MV-4-11 (cell line): ENCODE measurements around the gene ZNF232.
"Not testable (repeated sequence)": the region's sequence is repeated elsewhere in the genome, so short reads cannot be mapped to it uniquely, and the experiment has no call there.

ENCODE experiments used
- DNase-seq: peaks from one replicate; lab custom pipeline; 2025; lab: John Stamatoyannopoulos, UW

The ZNF232 gene

DNA sequence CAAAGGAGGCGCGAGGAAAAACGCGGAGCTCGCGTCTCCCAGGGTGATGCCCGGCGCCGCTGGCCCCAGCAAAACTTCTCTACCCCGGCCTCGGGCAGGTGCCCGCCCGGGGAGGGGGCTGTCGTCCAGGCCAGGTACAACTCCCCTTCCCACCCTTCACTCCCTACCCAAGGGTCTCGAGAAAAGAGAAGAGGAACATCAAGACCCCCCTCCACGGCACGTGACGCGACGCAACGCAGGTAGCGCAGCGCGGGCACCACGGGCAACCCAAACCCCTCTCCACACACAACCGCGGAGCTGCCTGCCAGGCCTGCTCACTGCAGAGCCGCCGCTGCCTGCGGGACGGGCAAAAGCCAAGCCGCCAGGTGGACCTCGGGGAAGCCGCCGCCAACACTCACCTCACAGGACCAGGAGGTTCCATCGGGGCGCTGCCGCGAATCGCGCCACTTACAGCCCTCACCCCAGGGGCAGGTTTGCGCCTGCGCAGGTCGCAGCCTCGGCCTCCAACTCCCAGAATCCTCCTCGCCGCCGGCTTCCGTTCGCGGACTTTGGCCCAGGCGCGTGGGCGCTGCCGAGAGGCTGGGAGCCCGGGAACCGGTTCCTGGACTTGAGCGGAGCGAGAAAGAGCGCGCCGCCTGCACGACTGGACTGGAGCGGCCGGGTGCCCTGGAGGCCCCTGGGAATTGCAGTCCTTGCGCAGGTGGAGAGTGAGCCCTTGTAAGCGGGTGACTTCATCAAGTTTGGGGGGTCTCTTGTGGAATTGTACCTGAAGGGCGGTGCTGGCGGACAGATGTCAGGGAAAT, at the start of gene ZNF232:
ZNF232 (minus strand) TSS at position 477 of the 803 bp plus-strand sequence; CDS start at position 421, 56 bp downstream.
- DNase-seq: peak; percentile 92

GRCh38 chr17:5160702-5161101, 49.0 kb upstream of the ZNF232 start:
- DNase-seq: not testable (repeated sequence)

GRCh38 chr17:5146122-5146521, 34.4 kb upstream of the ZNF232 start:
- not testable (repeated sequence) for DNase-seq

DNA sequence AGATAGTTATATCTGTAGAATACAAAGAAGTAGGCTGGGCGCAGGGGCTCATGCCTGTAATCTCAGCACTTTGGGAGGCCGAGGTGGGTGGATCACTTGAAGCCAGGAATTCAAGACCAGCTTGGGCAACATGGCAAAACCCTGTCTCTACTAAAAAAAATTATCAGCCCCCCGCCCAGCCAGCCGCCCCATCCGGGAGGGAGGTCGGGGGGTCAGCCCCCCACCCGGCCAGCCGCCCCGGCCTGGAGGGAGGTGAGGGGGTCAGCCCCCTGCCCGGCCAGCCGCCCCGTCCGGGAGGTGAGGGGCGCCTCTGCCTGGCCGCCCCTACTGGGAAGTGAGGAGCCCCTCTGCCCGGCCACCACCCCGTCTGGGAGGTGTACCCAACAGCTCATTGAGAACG, 31.2 kb upstream of the ZNF232 start:
- not testable (repeated sequence) for DNase-seq

GRCh38 chr17:5139458-5139732, 27.7 kb upstream of the ZNF232 start:
- DNase-seq: no peak

DNA sequence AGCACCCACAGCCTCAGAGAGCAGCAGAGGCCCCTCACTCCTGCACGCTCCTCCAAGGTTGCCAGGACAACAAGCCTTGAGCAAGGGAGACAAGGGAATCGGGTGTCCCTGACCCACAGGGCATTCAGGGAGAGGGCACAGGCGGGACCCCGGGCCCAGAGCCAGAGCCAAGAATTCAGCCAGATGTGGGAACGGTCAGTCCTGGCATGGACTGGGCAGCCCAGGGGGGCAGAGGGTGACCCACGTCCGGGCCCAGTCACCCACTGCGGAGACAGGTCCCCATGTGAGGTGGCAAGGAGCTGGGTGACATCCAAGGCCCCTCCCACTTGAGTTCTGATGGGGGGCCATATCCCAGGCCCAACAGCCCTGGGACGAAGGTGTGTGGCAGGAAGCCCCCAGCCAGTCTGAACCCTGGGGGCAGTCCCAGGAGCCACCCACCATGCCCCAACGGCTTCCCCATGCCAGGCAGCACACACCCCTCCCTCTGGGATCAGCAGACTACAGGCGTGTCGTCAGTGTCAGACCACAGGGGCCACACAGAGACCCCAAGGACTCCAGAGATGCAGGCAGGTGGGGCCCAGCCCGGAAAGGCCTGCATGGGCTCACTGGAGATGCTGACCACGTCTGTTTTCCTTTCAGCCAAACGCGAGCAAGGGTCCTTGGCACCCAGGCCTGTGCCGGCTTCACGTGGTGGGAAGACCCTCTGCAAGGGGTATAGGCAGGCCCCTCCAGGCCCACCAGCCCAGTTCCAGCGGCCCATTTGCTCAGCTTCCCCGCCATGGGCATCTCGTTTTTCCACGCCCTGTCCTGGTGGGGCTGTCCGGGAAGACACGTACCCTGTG, 27.2 kb upstream of the ZNF232 start:
- no peak for DNase-seq

- DNase-seq: not testable (repeated sequence)
Measured at GRCh38 chr17:5138198-5138544, 26.5 kb upstream of the ZNF232 start.

DNA sequence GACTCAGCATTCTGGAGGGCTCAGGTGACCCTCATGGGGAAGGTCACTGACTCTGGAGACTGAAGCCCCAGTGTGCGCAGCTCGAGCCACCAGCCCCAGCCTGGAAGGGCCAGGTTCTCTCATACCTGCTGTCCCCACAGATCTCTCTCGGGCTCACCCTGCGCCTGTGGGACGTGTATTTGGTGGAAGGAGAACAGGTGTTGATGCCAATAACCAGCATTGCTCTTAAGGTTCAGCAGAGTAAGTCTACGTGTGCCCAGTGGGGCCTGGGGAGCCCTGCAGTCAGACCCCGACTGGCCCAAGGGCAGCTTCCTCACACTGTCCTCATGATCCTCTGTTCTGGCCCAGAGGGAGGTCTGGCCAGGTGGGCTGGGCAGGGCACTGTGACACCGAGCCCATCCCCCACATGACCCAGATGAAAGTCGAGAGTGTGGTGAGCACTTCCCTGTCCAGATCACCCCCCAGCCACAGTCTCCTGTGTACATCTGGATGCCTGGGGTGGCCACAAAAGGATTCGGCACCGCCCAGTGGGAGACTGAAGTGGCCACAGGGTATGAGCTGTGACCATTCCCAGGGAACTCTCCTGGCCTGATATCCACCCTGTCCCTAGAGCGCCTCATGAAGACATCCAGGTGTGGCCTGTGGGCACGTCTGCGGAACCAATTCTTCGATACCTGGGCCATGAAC, 26.0 kb upstream of the ZNF232 start:
- not testable (repeated sequence) for DNase-seq

- not testable (repeated sequence) for DNase-seq
Measured at GRCh38 chr17:5136580-5137412, 25.1 kb upstream of the ZNF232 start.

GRCh38 chr17:5135726-5136579, 24.3 kb upstream of the ZNF232 start:
- no peak for DNase-seq

DNA sequence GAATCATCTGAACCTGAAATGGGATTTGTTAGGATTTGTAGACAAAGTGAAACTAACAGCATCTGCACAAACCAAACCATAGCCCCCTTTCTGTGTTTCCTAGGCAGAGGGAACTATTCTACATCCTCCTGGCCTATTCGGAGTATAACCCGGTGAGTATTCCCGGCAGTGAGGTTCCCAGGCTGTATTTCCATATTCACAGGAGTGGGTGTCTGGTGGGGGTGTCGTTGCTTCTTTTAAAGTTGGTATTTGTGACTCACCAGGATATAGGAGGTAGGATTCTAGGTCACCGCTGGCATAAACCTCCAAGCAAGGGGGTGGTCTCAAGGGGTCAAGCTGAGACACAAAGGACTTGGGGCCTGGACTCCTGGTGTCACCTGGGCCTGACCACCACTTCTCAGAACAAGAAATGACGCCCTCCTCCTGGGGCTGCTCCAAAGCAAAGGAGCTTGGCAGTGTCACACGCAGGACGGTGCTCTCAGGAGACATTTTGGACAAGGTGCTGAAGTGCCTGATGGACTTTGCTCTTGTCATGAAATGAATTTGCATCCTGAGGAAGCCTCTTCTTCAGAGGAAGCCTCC, 23.5 kb upstream of the ZNF232 start:
- DNase-seq: not testable (repeated sequence)

DNA sequence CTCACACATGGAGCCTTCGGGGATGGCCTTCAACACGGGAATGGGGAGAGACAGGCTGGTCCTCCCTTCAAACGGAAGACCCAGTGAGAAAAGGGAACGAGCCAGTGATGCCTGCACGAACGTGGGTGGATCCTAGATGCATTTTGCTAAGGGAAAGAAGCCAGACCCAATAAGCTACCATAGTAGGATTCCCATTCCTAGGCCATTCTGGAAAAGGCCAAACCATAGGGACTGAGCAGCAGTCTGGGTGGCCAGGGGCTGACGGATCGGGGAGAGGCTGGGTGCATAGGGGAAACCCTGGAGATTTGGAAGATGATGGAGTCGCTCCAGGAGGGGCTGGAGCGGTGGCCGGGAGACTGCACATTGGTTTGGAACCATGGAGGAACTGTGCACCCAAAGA, 22.9 kb upstream of the ZNF232 start:
- DNase-seq: not testable (repeated sequence)

- DNase-seq: not testable (repeated sequence)
Measured at GRCh38 chr17:5133961-5134360, 22.3 kb upstream of the ZNF232 start.

DNA sequence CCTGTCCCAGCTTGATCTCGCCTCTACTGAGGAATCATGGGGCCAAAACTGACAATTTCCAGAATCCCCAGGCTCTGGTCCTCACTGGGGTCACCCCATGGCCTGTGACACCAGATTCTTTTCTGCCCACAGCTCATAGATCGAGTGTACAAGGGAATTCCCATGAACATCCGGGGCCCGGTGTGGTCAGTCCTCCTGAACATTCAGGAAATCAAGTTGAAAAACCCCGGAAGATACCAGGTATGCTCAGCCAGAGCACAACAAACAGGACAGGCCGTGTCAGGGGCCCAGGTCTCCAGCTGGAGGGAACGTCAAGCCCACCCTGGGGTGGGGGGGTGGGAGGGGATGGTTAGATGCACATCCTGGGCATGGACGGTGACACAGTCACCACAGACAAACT, 21.6 kb upstream of the ZNF232 start:
- DNase-seq: no peak

DNA sequence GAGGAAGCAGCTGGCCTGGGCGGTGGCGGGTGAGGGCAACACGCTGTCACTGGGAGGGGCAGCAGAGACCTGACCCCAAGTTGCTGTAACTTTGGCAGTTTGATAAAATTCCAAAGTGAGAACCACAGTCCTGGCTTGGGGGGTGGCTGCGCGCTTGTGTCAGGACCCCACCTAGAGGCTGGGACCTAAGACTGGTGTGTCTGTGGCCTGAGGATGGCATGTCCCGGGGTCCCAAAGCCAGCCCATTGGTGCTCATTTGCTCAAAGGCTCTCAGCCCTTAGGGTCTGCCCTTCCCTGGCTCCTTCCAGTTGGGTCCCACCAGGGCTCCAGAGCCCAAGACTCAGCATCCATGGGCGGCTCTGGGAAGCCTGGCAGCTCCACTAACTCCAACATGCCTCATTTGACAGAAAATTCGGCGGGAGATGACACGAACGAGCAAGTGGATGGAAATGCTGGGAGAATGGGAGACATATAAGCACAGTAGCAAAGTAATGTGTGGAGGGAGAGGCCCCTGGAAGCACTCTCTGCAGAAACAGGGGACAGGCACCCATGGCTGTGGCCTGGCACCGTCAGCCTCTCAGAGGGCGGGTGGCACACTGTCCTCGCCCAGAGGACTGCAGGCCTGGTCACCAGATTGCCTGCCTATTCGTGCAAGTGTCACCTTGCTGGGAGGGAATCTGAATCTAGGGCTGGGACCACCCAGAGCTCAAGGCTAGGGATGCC, 21.0 kb upstream of the ZNF232 start:
- not testable (repeated sequence) for DNase-seq

GRCh38 chr17:5131799-5132502, 20.3 kb upstream of the ZNF232 start:
- DNase-seq: not testable (repeated sequence)

DNA sequence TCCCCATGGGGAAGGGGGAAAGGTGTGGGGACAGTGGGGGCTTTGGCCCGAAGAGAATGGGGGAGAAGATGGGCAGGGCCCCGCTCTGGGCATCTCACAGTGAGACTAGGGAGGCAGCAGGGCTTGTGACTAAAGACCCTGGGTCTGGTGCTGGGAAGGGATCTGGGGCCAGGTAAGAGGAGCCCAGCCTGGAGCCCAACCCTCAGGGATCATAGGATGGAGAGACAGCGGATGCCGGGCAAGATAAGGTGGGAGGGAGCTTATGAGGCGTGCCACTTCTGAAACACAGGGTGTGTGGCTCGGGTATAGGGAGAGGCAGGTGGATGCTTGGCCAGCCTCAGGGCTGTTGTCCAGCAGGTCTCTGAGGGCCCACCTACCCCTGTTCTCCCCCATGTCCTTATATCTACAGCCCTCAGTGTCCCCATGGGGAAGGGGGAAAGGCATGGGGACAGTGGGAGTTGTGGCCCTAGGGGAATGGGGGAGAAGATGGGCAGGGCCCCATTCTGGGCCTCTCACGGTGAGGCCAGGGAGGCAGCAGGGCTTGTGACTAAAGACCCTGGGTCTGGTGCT, 19.6 kb upstream of the ZNF232 start:
- no peak for DNase-seq

GRCh38 chr17:5130687-5131086, 19.0 kb upstream of the ZNF232 start:
- DNase-seq: not testable (repeated sequence)

- not testable (repeated sequence) for DNase-seq
Measured at GRCh38 chr17:5130261-5130660, 18.6 kb upstream of the ZNF232 start.
